HG03457 (cell line): ENCODE measurements around the gene VIPR2.

ENCODE experiments used
- ATAC-seq: cut with Tn5 transposase; IDR thresholded peaks from one replicate; pipeline ENCODE4 v1.9.1; 2021; ENCODE audit warnings: moderate number of reproducible peaks; ENCODE audit not compliant: unreplicated experiment

The VIPR2 gene

DNA sequence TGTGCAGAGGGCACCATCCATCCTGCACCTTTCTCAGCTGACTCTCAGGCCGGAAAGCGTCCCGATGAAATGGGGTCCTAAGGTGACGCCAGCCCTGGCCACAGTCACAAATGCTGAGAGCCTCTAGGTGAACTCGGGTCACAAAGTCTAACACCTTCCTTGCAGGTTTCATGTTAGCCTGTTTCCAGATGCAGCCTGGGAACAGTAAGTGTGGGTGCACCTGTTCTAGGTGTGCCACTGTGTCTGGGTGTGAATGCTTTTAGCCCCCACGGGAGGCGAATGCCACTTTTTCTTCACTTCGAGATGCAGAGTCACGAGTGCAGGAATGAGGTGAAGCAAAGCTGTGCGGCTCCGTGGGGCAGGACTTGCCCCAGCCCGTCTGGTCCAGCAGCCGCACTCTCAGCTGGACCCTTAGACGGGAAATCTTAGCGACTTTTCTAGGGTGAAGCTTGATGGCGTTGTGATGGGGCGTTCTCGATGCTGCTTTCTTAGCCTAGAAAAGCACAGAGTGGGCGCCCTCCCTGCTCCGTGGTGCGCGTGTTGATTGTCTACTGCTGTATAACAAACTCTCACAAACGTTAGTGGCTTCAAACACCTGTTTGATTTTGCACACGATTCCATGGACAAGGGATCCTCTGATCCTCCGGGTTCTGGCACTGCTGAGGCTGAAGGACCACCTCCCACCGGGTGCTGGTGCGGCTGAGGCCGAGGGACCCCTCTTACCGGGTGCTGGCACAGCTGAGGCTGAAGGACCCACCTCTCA is 13.6 kb upstream of the VIPR2 start:
- no peak for ATAC-seq

DNA sequence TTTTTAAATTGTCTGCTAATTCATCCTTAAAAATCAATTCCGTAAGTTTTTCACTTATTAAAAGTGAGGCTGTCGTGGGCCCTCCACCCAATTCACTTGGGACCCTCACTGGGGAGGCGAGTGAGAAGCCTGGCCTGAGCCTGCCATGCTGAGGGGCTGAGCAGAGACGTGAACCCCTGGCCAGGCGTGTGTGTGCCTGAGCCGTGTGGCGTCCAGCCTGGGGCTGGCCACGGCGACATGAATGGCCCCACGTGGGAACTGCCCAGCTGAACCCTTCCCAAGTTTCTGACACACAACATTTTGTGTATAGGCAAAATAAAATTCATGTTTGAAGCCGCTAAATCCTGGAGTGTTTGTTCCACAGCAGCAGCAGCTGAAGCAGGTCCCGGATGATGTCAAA is 13.0 kb upstream of the VIPR2 start:
- no peak for ATAC-seq

DNA sequence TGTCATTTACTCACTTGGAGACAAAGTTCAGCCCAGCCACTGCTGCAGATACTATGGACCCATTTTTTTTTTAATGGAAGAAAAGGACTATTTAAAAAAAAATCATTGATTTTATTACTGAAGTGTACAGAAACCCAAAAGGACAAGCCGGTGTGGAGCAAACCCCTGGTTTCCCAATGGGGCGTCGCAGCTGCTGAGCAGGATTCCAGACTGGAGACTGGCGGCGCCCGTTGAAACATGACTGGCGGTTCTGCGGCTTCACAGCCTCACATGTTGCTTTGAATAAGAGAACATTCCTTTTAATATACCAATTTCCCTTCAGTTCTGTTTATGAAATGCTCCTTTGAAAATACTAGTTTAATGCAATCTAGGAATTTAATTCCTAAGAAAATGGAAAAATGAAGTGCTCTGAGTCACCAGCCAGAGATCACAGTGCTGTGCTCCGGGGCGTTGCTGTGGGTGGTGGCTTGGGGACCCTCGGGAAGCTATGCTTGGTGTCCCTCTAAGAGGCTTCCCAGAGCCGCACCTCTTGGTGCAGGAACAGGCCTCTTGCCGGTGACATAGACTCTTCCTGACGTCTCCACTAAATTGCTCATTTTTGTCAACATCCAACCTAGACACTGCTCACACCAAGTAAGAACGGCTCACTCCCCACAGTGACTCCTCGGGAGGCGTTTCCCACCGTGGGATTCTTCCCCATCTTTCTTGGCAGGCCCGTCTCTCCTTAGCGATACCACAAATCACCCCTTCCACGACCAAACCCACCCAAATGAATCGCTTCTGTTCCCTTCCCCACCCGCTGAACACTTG is 12.0 kb upstream of the VIPR2 start:
- ATAC-seq: no peak

DNA sequence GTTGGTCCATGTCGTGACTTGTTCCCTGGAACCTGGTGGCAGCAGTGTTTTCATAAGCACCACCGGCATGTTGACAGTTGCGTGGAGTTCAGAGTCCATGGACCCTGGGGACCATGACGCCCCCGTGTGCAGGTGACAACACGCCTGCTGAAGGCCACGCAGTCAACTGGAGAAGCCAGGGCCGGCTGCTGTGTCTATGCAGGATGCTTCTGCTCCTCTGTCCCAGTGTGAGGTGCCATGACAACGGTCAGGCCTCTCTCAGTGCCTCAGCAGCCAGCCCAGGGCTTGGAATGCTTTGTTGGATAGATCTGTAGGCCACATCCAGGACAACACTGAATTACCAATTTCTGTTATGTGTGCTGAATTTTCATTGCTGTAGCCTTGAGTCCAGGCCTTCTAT is 10.7 kb upstream of the VIPR2 start:
- no peak for ATAC-seq

DNA sequence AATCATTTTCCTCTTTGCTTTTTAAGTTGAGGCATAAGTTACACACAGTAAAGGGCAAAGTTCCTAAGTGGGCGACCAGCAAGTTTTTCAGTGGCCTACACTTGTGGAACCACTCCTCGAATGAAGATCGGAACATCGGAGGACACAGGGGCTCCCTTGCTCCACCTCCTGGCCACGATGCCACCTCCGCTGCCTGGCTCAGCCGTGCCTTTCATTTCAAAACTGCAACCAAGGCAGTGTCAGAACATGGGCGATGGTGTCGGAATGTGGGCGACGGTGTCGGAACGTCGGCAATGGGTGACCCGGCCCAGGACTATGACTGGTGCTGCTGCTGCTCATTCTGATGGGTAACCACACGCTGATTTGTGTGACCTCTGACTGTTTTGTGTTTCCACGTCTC is 9.6 kb upstream of the VIPR2 start:
- ATAC-seq: no peak

DNA sequence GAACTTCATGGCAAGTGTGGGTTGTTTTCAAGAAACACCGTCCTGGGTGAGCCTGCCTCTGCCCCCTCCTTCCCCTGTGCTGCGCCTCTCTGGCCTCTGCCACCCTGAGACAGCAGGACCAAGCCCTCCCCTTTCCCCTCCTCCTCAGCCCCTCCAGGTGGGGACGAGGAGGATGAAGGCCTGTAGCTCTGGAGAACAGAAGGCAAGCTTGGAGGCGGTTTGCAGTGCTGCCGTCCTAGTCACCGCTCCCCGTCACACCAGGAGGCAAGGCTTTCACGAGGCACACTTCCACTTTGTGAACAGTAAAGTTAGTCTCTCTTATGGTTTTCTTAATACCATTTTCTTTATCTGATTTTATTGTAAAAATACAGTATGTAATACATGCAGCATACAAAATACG is 8.8 kb upstream of the VIPR2 start:
- ATAC-seq: no peak

DNA sequence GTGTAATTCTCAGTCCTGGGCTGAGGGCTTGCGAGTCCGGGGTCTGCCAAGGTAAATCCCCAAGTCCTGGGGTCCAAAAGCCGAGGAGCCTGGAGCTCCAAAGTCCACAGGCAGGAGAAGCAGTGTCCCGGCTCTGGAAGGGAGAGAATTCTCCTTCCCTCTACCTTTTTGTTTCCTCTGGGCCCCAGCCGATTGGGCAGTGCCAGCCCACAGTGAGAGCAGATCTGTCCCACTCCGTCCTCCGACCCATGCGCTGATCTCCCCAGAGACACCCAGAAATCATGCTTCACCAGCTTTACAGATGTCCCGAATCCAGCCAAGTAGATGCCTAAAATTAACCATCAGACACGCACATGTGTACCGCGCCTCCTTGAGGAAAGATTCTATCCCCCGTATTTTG is 8.1 kb upstream of the VIPR2 start:
- ATAC-seq: no peak

DNA sequence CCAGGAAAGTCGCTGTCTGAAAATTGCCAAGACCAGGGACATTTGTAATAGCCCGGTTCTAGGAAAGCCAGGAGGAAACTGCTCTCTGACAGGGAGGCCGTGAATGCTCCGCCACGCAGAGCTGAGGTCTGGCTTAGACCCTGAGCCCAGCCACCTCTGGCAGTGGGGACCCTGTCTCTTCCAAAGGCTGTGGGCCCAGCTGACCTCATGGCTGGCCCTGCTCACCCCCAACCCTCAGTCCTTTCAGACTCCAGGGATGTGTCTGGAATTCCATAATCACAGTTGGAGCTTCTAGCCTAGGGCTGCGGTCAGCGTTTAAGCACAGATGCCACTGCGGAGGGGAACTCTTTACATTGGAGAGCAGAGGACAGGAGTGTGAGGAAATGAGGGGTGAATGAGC is 6.6 kb upstream of the VIPR2 start:
- no peak for ATAC-seq

DNA sequence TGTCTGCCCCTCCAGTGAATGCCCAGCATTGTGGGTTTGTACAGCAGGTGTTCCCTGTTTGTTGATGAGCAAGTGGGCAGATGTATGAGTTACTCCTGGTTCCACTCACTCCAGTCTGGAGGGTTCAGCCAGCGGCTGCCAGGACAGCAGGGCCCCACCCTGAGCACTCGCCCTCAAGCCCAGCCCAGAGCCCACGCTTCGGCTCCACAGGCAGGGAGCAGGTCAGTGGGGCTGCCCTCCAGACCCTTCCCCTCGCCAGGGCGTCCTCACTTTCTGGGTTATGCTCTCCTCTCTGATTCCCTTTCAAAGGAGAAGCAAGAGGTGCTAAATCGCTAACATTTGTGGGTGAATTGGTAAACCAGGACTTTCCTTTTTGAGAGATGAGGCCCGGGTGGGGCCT is 4.8 kb upstream of the VIPR2 start:
- ATAC-seq: no peak

DNA sequence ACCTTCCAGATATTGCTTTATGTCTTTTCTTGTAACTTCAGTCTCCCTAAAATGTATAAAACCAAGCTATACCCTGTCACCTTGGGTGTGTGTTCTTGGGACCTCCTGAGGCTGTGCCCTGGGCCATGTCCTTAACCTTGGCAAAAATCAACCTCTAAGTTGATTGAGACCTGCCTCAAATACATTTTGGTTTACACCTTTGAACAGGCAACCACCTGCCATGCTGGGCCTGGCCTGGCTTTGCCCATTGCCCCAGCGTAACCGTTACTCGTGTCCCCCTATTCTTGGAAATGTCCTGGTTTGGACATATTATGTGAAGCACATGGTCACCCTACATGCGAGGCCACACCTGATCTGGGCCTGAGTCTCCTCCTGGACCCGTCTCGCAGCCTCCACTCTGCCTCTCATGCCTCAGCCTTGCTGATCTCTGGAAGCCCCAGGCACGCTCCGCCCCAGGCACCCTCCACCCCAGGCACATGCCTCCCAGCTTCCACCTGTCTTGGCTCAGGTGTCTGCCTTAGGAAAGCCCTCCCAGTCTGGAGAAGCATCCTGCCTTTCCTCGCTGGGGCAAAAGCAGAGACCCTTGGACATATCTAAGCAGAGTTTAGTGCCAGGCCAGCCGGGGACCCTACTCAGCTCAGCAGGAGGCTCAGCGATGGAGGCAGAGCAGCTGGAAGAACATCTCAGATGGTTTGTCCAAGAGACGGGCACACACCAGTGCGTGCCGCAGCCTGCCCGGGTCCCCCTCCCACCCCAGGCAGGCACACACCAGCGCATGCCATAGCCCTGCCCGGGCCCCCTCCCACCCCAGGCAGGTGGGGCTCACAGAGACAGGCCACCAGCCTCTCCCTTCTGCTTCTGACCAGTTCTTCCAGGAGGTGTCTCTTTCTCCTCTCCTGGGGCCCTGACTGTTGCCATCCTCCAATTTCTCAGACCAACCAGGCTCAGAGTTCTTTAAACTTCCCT is 4.0 kb upstream of the VIPR2 start:
- ATAC-seq: no peak

DNA sequence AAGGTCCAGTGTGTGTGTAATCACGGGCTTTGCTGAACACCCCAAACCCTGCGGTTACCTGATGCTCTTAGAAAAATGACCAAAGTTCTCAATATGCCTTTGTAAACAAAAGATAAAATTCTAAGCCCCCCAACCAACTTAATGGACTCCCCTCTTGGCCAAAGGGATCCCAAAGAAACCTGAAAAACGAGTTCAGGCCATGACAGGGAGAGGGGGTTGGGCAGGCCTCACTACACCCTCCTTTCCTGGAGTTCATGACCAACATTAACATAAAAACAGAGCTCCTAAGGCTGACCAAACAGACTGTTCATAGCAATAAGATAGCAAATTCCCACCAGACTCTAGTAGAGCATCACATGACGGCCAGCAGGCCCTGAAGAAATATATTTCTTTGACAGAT is 3.0 kb upstream of the VIPR2 start:
- ATAC-seq: no peak

DNA sequence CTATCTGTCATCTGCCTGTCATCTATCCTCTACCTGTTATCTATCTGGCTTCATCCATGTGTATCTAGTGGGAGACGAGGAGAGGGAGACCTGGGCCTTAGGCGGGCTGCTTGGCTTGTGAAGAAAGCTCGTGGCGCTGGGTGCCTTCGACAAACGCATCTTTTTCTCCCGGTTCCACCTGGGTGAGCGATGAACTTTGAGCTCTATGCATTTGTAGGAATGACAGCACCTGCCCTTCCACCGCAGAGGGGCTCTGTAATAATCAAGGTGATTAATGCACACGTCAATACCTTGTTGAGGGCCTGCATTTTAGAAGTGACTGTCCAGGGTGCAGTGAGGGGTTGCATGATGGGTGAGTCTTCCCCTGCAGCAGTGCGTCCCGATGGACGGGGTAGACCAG is 2.6 kb upstream of the VIPR2 start:
- no peak for ATAC-seq

DNA sequence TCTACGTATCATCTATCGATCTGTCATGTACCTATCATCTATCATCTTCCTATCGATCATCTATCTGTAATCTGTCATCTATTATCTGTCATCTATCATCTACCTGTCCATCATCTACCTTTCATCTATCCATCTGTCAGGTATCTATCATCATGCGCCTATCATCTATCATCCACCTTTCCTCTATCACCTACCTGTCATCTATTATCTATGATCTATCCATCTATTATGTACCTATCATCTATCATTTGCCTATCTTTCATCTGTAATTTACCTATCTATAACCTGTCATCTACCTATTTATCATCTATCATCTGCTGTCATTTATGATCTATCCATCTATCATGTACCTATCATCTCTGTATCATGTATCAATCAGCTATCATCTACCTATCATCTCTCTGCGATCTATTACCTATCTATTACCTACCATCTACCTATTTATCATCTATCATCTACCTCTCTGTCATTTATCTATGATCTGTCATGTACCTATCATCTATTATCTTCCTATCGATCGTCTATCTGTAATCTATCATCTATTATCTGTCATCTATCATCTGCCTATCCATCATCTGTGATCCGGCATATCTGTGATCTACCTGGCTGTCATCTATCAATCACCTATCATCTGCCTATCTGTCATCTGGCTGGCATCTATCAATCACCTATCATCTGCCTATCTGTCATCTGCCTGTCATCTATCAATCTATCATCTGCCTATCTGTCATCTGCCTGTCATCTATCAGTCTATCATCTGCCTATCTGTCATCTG is 1.6 kb upstream of the VIPR2 start:
- no peak for ATAC-seq

DNA sequence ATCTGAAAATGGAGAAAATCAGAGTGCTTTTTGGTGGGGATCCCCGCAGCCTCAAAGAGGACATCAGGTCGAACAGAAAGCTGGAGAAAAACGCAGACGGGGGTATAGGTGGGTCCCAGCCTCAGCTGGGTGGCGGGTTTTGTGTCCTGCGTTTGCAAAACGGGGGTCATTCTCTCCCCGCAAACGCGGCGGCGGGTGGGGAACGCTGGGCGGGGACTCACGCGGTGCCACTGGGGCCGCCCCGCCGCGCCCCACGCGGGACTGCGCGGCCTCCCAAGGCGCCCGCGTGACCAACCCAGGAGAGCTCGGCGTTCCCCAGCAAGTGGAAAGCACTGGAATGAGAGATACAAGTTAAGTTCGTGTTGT is 806 bp upstream of the VIPR2 start:
- no peak for ATAC-seq

DNA sequence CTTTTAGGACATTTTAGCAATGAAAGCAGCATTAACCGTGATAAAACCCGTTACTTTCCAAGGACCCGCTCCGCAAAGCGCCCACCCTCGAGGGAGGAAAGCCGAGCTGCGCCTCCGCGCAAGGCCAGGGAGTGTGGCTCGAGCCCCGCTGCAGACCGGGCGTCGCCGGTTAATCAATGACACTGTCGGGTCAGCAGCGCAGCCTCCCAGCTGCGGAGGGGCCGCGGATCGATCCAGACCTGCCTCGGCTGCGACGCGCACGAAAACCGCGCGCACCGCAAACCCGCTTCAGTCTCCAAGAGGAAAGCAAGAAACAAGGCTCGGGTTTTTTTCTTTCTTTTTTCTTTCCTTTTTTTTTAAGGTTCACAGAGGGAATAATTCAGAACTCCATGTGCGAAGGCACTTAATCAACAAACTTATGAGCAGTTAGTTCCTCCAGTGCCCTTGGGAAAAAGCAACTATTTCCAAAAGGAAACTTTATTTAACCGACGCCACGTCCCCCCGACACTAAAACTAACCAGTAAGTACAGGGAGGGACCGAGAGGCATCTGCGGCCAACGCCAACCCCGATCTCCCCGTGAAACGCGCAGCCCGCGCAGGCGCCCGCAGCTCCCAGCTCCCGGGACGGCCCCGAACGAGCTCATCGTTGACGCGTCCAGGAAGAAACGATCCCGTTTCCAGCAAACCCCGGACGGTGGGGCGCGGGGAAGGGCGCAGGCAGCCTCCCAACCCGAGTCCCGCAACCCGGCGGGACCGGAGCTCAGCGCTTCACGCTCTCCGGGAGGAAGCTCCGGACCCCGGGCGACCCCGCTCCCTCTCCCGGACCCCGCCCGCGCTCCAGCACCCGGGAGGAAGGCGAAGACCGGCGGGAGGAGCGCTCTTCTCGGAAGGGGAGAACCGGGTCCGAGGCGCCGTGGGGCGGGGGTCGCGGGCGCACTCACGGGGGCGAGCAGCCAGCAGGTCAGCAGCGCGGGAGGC is 598 bp downstream of the VIPR2 start:
- ATAC-seq: no peak

DNA sequence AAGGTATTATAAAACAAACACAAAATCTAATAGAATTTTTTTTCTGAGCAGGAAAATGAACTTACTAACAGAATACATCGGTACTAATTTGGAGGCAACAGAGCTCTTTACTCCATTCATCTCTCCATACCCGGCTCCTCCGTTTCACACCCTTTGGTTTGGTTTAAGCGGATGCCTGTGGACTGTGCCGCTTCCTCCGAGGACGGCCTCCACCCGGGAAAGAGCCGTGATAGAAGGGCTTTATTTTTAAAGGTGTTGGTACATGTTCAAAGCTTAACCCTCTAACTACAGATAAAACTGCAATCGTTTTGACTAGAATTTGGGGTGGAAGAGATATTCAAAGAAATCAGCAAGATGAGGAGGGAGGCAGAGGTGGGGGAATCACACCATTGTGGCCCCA is 1.9 kb downstream of the VIPR2 start:
- no peak for ATAC-seq

DNA sequence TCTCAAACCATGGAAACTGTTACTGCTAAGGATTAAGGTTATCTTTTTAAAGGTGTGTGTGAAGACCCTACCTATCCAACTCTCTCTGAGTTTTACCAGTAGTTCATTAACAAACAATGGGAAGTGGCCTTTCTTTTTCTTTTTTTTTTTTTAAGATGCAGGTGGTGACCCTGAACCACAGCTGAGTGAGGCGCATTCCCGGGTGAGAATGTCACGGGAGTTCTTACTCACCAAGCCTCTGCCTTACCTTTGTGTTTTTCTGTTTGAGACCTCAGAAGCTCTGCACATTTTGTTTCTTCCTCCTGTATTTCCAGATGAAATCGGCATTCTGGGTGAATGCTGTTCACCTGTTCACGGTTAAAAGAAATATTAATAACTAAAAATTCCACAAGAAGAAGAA is 2.5 kb downstream of the VIPR2 start:
- ATAC-seq: no peak

DNA sequence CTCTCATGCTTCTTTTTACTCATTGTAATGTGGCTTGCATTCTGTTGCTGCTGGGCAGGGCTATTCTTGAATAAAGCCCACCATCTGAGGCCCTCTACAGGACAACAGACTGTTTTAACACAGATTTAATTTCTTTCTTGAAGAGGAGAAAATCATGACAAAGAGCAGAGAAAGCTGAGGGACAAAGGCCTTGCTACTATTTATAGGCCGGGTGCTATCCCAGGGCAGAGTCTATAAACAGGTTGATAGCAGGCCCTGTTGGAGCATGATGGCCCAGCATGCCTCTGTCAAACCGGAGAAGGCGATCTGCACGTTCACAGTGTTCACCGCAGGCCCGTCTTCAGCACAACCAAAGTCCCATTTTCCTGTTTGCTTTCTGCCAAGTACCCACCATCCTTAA is 3.0 kb downstream of the VIPR2 start:
- no peak for ATAC-seq

DNA sequence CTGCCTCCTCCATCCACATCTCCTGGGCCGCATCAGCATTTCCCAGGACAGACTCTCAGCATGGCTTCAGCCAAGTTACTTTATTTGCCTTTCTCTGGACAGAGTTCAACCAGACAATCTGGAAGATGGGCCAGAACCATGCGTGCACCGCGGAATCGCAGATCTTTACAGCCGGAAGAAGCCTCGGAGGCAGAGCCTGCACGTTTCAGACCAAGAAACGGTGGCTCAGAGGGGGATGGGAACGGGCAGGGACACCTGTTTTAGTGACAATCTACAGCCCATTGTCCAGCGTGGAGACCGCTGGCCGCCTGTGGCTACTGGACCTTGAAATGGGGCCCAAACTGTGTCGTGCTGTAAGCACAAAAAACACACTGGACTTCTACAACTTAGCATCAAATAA is 3.5 kb downstream of the VIPR2 start:
- ATAC-seq: no peak
